NCI-H446 treated with DMSO at 0.1 percent for 48 hours (cell line): ENCODE data around the gene RNF186.
"Not testable (repeated sequence)": the region's sequence is repeated elsewhere in the genome, so short reads cannot be mapped to it uniquely, and the experiment has no call there.

Source experiments
- DNase-seq: peaks from one replicate; lab custom pipeline; 2025; lab: John Stamatoyannopoulos, UW

Gene RNF186, protein sequence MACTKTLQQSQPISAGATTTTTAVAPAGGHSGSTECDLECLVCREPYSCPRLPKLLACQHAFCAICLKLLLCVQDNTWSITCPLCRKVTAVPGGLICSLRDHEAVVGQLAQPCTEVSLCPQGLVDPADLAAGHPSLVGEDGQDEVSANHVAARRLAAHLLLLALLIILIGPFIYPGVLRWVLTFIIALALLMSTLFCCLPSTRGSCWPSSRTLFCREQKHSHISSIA

GRCh38 chr1:19814681-19815503 lies at the start of gene RNF186:
Gene RNF186 (minus strand): TSS chr1:19815283. CDS start chr1:19815101, 182 bp downstream.
- no peak for DNase-seq

DNA sequence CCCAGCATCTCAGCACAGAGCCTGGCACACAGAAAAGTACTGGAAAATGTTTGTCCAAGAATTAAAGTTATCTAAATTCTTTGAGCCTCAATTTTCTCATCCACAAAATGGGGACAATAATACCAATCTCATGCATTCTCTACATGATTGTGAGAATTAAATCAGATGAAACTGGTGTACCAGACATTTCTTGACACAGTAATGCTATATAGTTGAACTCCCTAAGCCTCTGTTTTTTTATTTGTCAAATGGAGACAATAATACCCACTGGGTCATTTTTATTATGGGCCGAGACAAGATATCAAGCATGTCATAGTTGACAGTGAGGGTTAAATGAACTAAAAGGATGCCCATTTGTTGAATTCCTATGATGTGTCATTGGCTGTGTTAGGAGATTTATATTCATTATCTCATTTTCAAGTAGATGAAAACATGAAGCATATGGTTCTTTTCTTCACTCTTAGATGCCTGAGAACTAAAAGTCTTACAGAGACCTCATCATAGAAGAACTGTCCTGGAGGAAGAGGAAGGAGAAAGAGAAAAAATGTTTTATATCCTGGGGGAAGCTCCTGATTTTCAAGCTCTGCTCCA lies 49.6 kb upstream of the RNF186 start:
- no peak for DNase-seq

DNA sequence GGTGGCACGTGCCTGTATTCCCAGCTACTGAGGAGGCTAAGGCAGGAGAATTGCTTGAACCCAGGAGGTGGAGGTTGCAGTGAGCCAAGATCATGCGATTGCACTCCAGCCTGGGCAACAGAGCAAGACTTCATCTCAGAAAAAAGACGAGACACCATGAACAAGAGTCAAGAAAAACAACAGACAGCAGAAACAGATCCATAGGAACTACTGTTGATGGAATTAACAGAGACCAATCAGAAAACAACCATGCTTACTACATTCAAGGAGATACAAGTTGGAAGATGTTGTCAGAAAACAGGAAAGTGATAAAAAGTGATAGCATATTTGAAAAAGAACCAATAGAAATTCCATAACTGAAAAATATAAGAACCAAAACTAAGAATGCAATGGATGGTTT lies 47.9 kb upstream of the RNF186 start:
- DNase-seq = no peak

GRCh38 chr1:19861842-19862530 lies 46.9 kb upstream of the RNF186 start:
- DNase-seq = no peak

- no peak for DNase-seq
Measured at GRCh38 chr1:19861034-19861433, 46.0 kb upstream of the RNF186 start.

- no peak for DNase-seq
Measured at GRCh38 chr1:19860418-19860817, 45.3 kb upstream of the RNF186 start.

GRCh38 chr1:19859876-19860275 lies 44.8 kb upstream of the RNF186 start:
- DNase-seq = no peak

DNA sequence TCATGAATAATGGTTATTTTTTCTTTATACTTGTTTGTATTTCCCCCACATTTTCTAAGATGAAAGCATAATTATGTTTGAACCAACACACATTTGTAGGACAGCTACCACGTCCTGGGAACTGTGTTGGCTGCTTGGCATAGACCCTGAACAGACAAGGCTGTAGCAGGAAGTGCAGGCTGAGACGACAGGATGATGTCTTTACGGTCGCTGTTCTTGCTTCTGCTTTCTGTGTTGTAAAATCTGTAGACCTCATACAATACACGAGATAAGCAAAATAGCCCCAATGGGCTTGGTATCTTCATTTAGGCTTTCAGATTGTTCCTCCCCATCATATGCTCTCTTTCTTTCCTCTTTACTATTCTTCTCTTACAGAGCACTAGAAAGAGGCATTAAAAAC lies 43.8 kb upstream of the RNF186 start:
- DNase-seq = no peak

DNA sequence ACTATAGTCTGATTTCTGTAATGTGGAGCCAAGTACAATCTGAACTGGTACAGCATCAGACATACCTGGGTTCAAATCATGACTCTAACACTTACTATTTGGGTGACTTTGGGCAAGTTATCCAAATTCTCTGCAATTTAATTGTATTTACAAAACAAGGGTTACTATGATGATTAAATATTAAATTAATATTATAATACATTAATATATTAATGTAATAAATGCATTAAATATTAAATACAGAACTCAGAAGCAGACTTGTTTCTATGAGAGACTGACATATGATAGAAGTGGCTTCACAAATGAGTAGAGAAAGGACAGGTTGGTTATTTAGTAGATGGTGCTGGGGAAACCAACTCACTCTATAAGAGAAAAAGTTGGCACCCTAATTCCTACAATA lies 39.8 kb upstream of the RNF186 start:
- no peak for DNase-seq

DNA sequence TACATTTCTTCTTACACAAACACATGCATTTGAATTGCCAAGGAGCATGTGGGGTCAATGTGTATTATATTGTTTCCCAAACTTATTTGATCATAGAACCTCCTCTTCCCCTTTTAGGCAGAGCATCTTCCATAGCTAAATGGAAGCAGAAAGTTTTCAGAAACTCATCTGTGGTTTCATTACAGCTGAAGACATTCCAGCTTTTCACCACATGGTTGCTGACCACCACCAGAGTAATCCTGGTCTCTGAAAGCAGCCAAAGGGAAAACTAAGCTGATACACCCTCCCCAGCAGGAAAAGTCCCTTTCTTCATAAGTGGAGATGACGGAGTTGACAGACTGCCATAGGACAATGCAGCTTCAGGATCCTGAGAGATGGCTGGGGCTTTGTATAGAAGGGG lies 37.0 kb upstream of the RNF186 start:
- DNase-seq = no peak

- no peak for DNase-seq
Measured at GRCh38 chr1:19850214-19850613, 35.1 kb upstream of the RNF186 start.

GRCh38 chr1:19849307-19849706 lies 34.2 kb upstream of the RNF186 start:
- DNase-seq = not testable (repeated sequence)

DNA sequence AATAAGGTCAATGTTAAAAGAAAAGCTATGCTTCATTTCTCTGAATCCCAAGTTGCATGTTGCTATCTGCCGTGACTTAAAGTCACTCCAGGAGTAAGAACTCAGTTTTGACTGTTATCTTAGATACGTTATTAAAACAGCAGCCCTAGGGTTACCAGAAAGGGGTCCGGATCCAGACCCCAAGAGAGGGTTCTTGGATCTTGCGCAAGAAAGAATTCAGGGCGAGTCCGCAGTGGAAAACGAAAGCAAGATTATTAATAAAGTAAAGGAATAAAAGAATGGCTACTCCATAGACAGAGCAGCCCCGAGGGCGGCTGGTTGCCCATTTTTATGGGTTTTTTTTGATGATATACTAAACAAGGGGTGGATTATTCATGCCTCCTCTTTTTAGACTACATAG lies 32.3 kb upstream of the RNF186 start:
- not testable (repeated sequence) for DNase-seq

GRCh38 chr1:19846338-19846737 lies 31.3 kb upstream of the RNF186 start:
- DNase-seq = no peak

GRCh38 chr1:19845555-19845954 lies 30.5 kb upstream of the RNF186 start:
- DNase-seq = no peak

DNA sequence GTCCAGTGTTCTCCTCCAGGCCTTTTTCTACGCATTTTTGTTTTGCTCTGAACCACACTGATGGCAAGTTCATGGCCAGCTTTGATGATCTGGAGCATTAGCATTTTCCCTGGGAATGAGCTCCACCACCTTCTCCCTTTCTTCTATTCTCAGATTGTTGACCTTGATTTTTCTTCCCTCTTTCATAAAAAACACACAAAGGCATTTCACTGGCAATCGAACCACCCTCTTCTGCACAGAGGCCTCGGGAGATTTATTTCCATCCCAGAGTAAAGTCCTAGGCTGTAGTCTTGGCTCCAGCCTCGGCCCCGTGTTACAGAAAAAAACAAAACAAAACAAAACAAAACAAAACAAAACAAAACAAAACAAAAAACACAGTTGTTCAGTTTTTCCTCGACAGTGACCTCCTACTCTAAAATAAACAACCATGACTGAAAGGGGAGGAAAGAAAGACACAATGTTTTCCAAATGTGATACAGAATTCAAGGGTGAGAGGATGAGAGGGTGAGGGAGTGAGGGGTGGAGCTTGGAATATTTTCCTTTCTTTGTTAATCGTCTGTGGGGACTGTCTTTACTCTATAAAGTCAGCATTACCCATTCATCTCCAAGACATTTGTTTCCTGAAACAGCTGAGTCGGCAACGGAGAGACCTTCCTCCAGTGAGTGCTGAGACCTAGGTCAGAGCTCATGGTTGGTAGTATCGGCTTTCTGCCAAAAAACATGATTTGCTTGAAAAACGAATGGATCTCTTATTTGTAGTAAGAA lies 29.8 kb upstream of the RNF186 start:
- DNase-seq = no peak

GRCh38 chr1:19840228-19840627 lies 25.1 kb upstream of the RNF186 start:
- DNase-seq = no peak

GRCh38 chr1:19837866-19838265 lies 22.8 kb upstream of the RNF186 start:
- no peak for DNase-seq

- DNase-seq = no peak
Measured at GRCh38 chr1:19835578-19835977, 20.5 kb upstream of the RNF186 start.

- no peak for DNase-seq
Measured at GRCh38 chr1:19831441-19831840, 16.4 kb upstream of the RNF186 start.

DNA sequence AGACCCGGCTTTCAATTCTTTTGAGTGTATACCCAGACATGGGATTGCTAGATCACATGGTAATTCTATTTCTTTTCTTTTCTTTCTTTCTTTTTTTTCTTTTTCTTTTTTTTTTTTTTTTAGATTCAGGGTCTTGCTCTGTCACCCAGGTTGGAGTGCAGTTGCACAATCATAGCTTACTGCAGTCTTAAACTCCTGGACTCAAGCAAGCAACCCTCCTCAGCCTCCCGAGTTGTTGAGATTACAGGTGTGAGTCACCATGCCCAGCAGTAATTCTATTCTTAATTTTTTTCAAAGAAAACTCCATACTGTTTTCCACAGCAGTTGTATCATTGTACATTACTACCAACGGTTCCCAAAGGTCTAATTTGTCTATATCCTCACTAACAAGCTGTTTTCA lies 13.5 kb upstream of the RNF186 start:
- no peak for DNase-seq

GRCh38 chr1:19825298-19825697 lies 10.2 kb upstream of the RNF186 start:
- DNase-seq = no peak
